ENCODE data around the gene TNS3. TPM values are rescaled to one million over a fixed set of nuclear protein-coding genes. Genes with fewer than 3 reads are reported as not detected.

TNS3 gene
- total and polyA plus RNA-seq, 10 of the 15 experiments (the other 5 are each of a cell fraction or from before 2014, with no cell fraction given): 0.27 to 2.7 (median 0.79) TPM

GRCh38 chr7:47514818-47515217 lies 67.1 kb downstream of the TNS3 start:
- in situ Hi-C loops (cut with MboI) (no loop called here), intact Hi-C loops (cut with micrococcal nuclease; ENCODE audit: unreplicated experiment) (no loop called here)
- H3K4me2 ChIP-seq (ENCODE audit: control insufficient read depth, insufficient read depth): no peak overlapping the region
- POLR2A ChIA-PET: no interaction called here
- H3K9me3 ChIP-seq (replicated peaks; ENCODE audit: control insufficient read depth, insufficient read depth, low read length): no peaks in the 10 kb centered on the region
- CTCF ChIA-PET: no interaction called here
- no peak for TF ChIP-seq SP1 (IDR thresholded peaks at IDR 0.05; ENCODE audit: low read depth, low read length)
- TF ChIP-seq RBBP5 (conservative IDR thresholded peaks at IDR 0.05): no peak
- no peak for TF ChIP-seq KDM1A (IDR thresholded peaks at IDR 0.05; ENCODE audit: borderline replicate concordance)
- TF ChIP-seq EP300 (IDR thresholded peaks at IDR 0.05; ENCODE audit: borderline replicate concordance in 1 of 2, control insufficient read depth in 1 of 2, low read depth in 2 of 2, low read length in 2 of 2): no peak
- TF ChIP-seq EED (IDR thresholded peaks at IDR 0.05; ENCODE audit: low read depth): no peak
- TF ChIP-seq, protein P1, sequence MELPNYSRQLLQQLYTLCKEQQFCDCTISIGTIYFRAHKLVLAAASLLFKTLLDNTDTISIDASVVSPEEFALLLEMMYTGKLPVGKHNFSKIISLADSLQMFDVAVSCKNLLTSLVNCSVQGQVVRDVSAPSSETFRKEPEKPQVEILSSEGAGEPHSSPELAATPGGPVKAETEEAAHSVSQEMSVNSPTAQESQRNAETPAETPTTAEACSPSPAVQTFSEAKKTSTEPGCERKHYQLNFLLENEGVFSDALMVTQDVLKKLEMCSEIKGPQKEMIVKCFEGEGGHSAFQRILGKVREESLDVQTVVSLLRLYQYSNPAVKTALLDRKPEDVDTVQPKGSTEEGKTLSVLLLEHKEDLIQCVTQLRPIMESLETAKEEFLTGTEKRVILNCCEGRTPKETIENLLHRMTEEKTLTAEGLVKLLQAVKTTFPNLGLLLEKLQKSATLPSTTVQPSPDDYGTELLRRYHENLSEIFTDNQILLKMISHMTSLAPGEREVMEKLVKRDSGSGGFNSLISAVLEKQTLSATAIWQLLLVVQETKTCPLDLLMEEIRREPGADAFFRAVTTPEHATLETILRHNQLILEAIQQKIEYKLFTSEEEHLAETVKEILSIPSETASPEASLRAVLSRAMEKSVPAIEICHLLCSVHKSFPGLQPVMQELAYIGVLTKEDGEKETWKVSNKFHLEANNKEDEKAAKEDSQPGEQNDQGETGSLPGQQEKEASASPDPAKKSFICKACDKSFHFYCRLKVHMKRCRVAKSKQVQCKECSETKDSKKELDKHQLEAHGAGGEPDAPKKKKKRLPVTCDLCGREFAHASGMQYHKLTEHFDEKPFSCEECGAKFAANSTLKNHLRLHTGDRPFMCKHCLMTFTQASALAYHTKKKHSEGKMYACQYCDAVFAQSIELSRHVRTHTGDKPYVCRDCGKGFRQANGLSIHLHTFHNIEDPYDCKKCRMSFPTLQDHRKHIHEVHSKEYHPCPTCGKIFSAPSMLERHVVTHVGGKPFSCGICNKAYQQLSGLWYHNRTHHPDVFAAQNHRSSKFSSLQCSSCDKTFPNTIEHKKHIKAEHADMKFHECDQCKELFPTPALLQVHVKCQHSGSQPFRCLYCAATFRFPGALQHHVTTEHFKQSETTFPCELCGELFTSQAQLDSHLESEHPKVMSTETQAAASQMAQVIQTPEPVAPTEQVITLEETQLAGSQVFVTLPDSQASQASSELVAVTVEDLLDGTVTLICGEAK (IDR thresholded peaks at IDR 0.05; ENCODE audit: borderline replicate concordance): no peak
- TF ChIP-seq NBN (IDR thresholded peaks at IDR 0.05): no peak
- TF ChIP-seq TAF1 (IDR thresholded peaks at IDR 0.05; ENCODE audit: borderline replicate concordance, low read depth, low read length): no peak
- TF ChIP-seq, protein P2, sequence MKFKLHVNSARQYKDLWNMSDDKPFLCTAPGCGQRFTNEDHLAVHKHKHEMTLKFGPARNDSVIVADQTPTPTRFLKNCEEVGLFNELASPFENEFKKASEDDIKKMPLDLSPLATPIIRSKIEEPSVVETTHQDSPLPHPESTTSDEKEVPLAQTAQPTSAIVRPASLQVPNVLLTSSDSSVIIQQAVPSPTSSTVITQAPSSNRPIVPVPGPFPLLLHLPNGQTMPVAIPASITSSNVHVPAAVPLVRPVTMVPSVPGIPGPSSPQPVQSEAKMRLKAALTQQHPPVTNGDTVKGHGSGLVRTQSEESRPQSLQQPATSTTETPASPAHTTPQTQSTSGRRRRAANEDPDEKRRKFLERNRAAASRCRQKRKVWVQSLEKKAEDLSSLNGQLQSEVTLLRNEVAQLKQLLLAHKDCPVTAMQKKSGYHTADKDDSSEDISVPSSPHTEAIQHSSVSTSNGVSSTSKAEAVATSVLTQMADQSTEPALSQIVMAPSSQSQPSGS (IDR thresholded peaks at IDR 0.05; ENCODE audit: low read length): no peak
- no peak for TF ChIP-seq HDAC2 (IDR thresholded peaks at IDR 0.05)
- TF ChIP-seq CEBPB (IDR thresholded peaks at IDR 0.05; ENCODE audit: borderline replicate concordance in 1 of 2, low read depth in 2 of 2, low read length in 2 of 2): no peak
- no peaks in the 10 kb centered on the region; a peak in 1 of 4 replicates for H3K27me3 ChIP-seq (replicated peaks in 1 of 2; ENCODE audit: control insufficient read depth in 2 of 2, insufficient read depth in 2 of 2, low read length in 1 of 2)
- no peak overlapping the region for H3K9ac ChIP-seq (ENCODE audit: control insufficient read depth, insufficient read depth, low read length)
- H4K20me1 ChIP-seq (ENCODE audit: control insufficient read depth, insufficient read depth): no peaks in the 10 kb centered on the region
- DNase-seq (ENCODE audit: low read depth, low spot score) (no peak), FAIRE-seq (no peak), ATAC-seq (no peak)
- WGBS (ENCODE audit: insufficient coverage, insufficient replicate concordance, low lambda C conversion rate, missing lambda C conversion rate): 33% methylated on average over 3 of the region's 3 CpGs
- RAD21 ChIA-PET (ENCODE audit: unreplicated experiment): no interaction called here
- no TSS peak for BruUV-seq (replicated peaks)
- H3K79me2 ChIP-seq (ENCODE audit: control insufficient read depth, insufficient read depth, low read length): no peaks in the 10 kb centered on the region
- SMC1A ChIA-PET (ENCODE audit: uncharacterized antibody, unreplicated experiment): no interaction called here
- no peaks in the 10 kb centered on the region for H3K36me3 ChIP-seq (ENCODE audit: control insufficient read depth in 2 of 2, insufficient read depth in 2 of 2, low read length in 1 of 2)
- no peak overlapping the region for H3K27ac ChIP-seq (ENCODE audit: control insufficient read depth, insufficient read depth)
- no peaks in the 10 kb centered on the region for H3K4me1 ChIP-seq (ENCODE audit: control insufficient read depth, insufficient read depth, low read length)
- H3K4me3 ChIP-seq: no peak overlapping the region
- H2AFZ ChIP-seq (ENCODE audit: control insufficient read depth, low read depth, low read length): no peak overlapping the region

Measured in GM12878 (cell line).